Measurements from ENCODE around the gene SOBP.

- TF ChIP-seq CTCF (optimal IDR thresholded peaks at IDR 0.05 in 1 of 3, IDR thresholded peaks at IDR 0.05 in 1 of 3, conservative IDR thresholded peaks at IDR 0.05 in 1 of 3; ENCODE audit: extremely low read depth in 1 of 3, insufficient read depth in 2 of 3, low read length in 3 of 3) (no peak), EZH2 (IDR thresholded peaks at IDR 0.05; ENCODE audit: low read length) (no peak)
Measured at GRCh38 chr6:107703606-107704005, 213.7 kb downstream of the SOBP start.
